Endothelial cell of umbilical vein (primary cell): ENCODE data around the gene CD300LD. TPM values are rescaled to one million over a fixed set of nuclear protein-coding genes. Genes with fewer than 3 reads are reported as not detected.

ENCODE experiments used
- BruUV-seq: library from RNA; stranded (reverse); fragments of 400-500 nt; replicated peaks from 2 replicates; lab custom pipeline; 2021; lab: Mats Ljungman, UMichigan
- CTCF ChIA-PET: fragments of 300-600, 350-600 bp; sonication (Branson Sonifier 250); formaldehyde crosslinking; loops from one replicate; lab custom pipeline; 2021; ENCODE audit warnings: antibody characterized with exemption, inconsistent platforms; lab: Charles Lee
- POLR2A ChIA-PET: fragments of 300-600, 350-600 bp; sonication (Branson Sonifier 250); formaldehyde crosslinking; loops from one replicate; lab custom pipeline; 2021; ENCODE audit warnings: antibody characterized with exemption, inconsistent platforms; lab: Charles Lee
- DNase-seq: peaks from one replicate; pipeline ENCODE4 v3.0.0-alpha.2; 2011; ENCODE audit warnings: low read depth, low spot score
- FAIRE-seq: peaks from 2 replicates; lab custom pipeline; 2011; peaks lifted over from hg19 to GRCh38; lab: Jason Lieb, UNC
- H2AFZ ChIP-seq: 2 replicates; pipeline ENCODE4 v1.6.0; 2012; ENCODE audit warnings: low read depth, low read length, control low read depth, inconsistent platforms
- H3K27ac ChIP-seq: 2 replicates; pipeline ENCODE4 v1.5.1; 2011; ENCODE audit warnings: low read depth, mild to moderate bottlenecking, control low read depth, low read length, moderate library complexity; ENCODE audit not compliant: insufficient read depth
- H3K27me3 ChIP-seq, 2 experiments: 2 replicates each; pipeline versions ENCODE4 v1.6.0 to v1.6.1; 2011; ENCODE audit warnings: low read length in 2 of 2, mixed read lengths in 1 of 2; ENCODE audit not compliant: control insufficient read depth in 2 of 2, insufficient read depth in 2 of 2
- H3K36me3 ChIP-seq, 2 experiments: 2 replicates in 1 of 2; 3 replicates in 1 of 2; pipeline ENCODE4 v1.5.1; 2011; ENCODE audit warnings: low read length in 2 of 2, mild to moderate bottlenecking in 1 of 2, moderate library complexity in 1 of 2; ENCODE audit not compliant: control insufficient read depth in 2 of 2, insufficient read depth in 2 of 2; ENCODE audit errors: extremely low read depth in 1 of 2
- H3K4me1 ChIP-seq: 3 replicates; pipeline ENCODE4 v1.5.1; 2011; ENCODE audit warnings: mild to moderate bottlenecking, low read length; ENCODE audit not compliant: control insufficient read depth, insufficient read depth; ENCODE audit errors: extremely low read depth
- H3K4me2 ChIP-seq: 2 replicates; pipeline ENCODE4 v1.6.1; 2011; ENCODE audit warnings: low read length, control low read depth, mixed read lengths; ENCODE audit not compliant: insufficient read depth
- H3K4me3 ChIP-seq, 3 experiments: fragments of 200-600 bp in 1 of 3; sonication (generic), shearing (Covaris generic) in 1 of 3; replicated peaks in 1 of 3; 2 replicates each; pipeline ENCODE4 v1.5.1; 2011 to 2016; ENCODE audit warnings: control low read depth in 3 of 3, low read length in 3 of 3, mild to moderate bottlenecking in 2 of 3, inconsistent platforms in 1 of 3, low read depth in 1 of 3, moderate library complexity in 1 of 3; ENCODE audit not compliant: insufficient read depth in 1 of 3
- H3K79me2 ChIP-seq: 2 replicates; pipeline ENCODE4 v1.6.0; 2012; ENCODE audit warnings: low read length, inconsistent platforms; ENCODE audit not compliant: control insufficient read depth, insufficient read depth
- H3K9ac ChIP-seq: replicated peaks from 2 replicates; pipeline ENCODE3; 2011; ENCODE audit warnings: low read length, control low read depth; ENCODE audit not compliant: insufficient read depth; ENCODE audit errors: extremely low read depth
- H3K9me1 ChIP-seq: replicated peaks from 3 replicates; pipeline ENCODE4 v1.6.0; 2011; ENCODE audit warnings: mild to moderate bottlenecking, low read length; ENCODE audit not compliant: control insufficient read depth, insufficient read depth; ENCODE audit errors: extremely low read depth
- H3K9me3 ChIP-seq: replicated peaks from 2 replicates; pipeline ENCODE4 v1.5.1; 2012; ENCODE audit warnings: low read length, inconsistent platforms; ENCODE audit not compliant: control insufficient read depth, insufficient read depth
- H4K20me1 ChIP-seq: replicated peaks from 2 replicates; pipeline ENCODE3; 2011; ENCODE audit warnings: mild to moderate bottlenecking, low read length; ENCODE audit not compliant: control insufficient read depth, insufficient read depth; ENCODE audit errors: extremely low read depth
- CTCF ChIP-seq, 2 donors: IDR thresholded peaks; 1 replicate in 1 of 2; 2 replicates in 1 of 2; pipeline ENCODE4 v1.5.1; 2011; ENCODE audit warnings: low read length in 2 of 2, mild to moderate bottlenecking in 2 of 2, moderate library complexity in 2 of 2, control low read depth in 1 of 2, inconsistent platforms in 1 of 2, low read depth in 1 of 2; ENCODE audit not compliant: insufficient read depth in 1 of 2; ENCODE audit errors: extremely low read depth in 1 of 2
- EZH2 ChIP-seq: IDR thresholded peaks from 2 replicates; pipeline ENCODE4 v1.6.1; 2012; ENCODE audit warnings: borderline replicate concordance, low read depth, mild to moderate bottlenecking, moderate library complexity, low read length, inconsistent platforms; ENCODE audit not compliant: severe bottlenecking
- FOS ChIP-seq: IDR thresholded peaks from 2 replicates; pipeline ENCODE4 v1.6.1; 2011; ENCODE audit warnings: mild to moderate bottlenecking, low read length, moderate library complexity, borderline replicate concordance; ENCODE audit not compliant: insufficient read depth
- GATA2 ChIP-seq: IDR thresholded peaks from 2 replicates; pipeline ENCODE4 v1.7.0; 2011; ENCODE audit warnings: low read depth, mild to moderate bottlenecking, moderate library complexity, mixed read lengths, low read length; ENCODE audit not compliant: insufficient read length, insufficient read depth
- JUN ChIP-seq: IDR thresholded peaks from 2 replicates; pipeline ENCODE4 v1.6.1; 2011; ENCODE audit warnings: borderline replicate concordance, low read depth; ENCODE audit not compliant: insufficient read length, insufficient read depth
- MAX ChIP-seq: IDR thresholded peaks from 2 replicates; pipeline ENCODE4 v1.6.1; 2011; ENCODE audit not compliant: insufficient read depth, insufficient read length
- MYC ChIP-seq: IDR thresholded peaks from one replicate; pipeline ENCODE4 v1.6.1; 2011; ENCODE audit warnings: mild to moderate bottlenecking, low read depth, low read length
- POLR2A ChIP-seq: IDR thresholded peaks from 2 replicates; pipeline ENCODE4 v1.6.1; 2012; ENCODE audit warnings: low read depth, mild to moderate bottlenecking, control low read depth, low read length
- POLR2AphosphoS5 ChIP-seq: IDR thresholded peaks from 2 replicates; pipeline ENCODE4 v1.6.1; 2012; ENCODE audit warnings: low read depth, mild to moderate bottlenecking, control low read depth, low read length, moderate library complexity; ENCODE audit not compliant: insufficient read depth
- dilution Hi-C: fragments of 300-500 bp; cut with MboI; formaldehyde crosslinking; loops from one replicate; pipeline ENCODE4 v1.15.0; 2019; ENCODE audit warnings: low sequenced_read_pairs; ENCODE audit not compliant: extremely low pct_ligation_motif_present
- intact Hi-C: fragments of 100-400 bp; cut with micrococcal nuclease; formaldehyde crosslinking; loops from one replicate; pipeline ENCODE4 v1.10.0; 2022
- polyA plus RNA-seq, 4 experiments: library from polyadenylated mRNA; depleted of rRNA in 3 of 4; stranded (reverse) in 3 of 4; unstranded in 1 of 4; fragments of >200 nt; gene quantifications; 2 replicates each; pipeline versions ENCODE4 v1.2.1 to v1.2.3, GENCODE V29; 2011 to 2012; ENCODE audit warnings: missing spikeins in 1 of 4
- total RNA-seq: library from RNA; stranded (reverse); gene quantifications from 2 replicates; pipeline ENCODE4 v1.2.3, GENCODE V29; 2021

The CD300LD gene
- total and polyA plus RNA-seq, 2 donors (not counting 3 experiments of a cell fraction or from before 2014, with no cell fraction given), result not detected

- FAIRE-seq, result no peak
- Histone ChIP-seq H3K9me1 (no peaks in the 10 kb centered on the region), H3K4me2 (no peak overlapping the region), H2AFZ (no peak overlapping the region), H3K4me1 (no peaks in the 10 kb centered on the region), H3K4me3 (no peak overlapping the region), H3K9ac (no peak overlapping the region), H3K9me3 (no peaks in the 10 kb centered on the region), H3K36me3 (no peaks in the 10 kb centered on the region), H4K20me1 (no peaks in the 10 kb centered on the region), H3K27ac (no peak overlapping the region), H3K27me3 (no peaks in the 10 kb centered on the region), H3K79me2 (no peaks in the 10 kb centered on the region)
- no TSS peak for BruUV-seq
- no peak for DNase-seq
- intact Hi-C loops, result no loop called here
- POLR2A ChIA-PET, result no interaction called here
- CTCF ChIA-PET, result no interaction called here
- dilution Hi-C loops, result no loop called here
- TF ChIP-seq CTCF (IDR thresholded peaks at IDR 0.05; ENCODE audit: extremely low read depth in 1 of 2, insufficient read depth in 1 of 2, low read depth in 1 of 2, low read length in 2 of 2), result no peak
- TF ChIP-seq FOS, result no peak
- TF ChIP-seq POLR2AphosphoS5, result no peak
- no peak for TF ChIP-seq MYC
- no peak for TF ChIP-seq JUN
- TF ChIP-seq EZH2, result no peak
- no peak for TF ChIP-seq POLR2A
- no peak for TF ChIP-seq GATA2
- no peak for TF ChIP-seq MAX
Observed at GRCh38 chr17:74563358-74563757, 28.7 kb downstream of the CD300LD start.
